Endothelial cell (in vitro differentiated cells): ENCODE data around the gene SCD5. TPM values are rescaled to one million over a fixed set of nuclear protein-coding genes. Genes with fewer than 3 reads are reported as not detected.

Experiments used
- DNase-seq: peaks from one replicate; pipeline ENCODE4 v3.0.0; 2021; ENCODE audit warnings: low spot score
- H3K27ac Mint-ChIP-seq: one replicate; pipeline ENCODE4 v1.8.0; 2021; ENCODE audit warnings: mixed read lengths, inconsistent platforms; ENCODE audit not compliant: unreplicated experiment
- H3K27me3 Mint-ChIP-seq: one replicate; pipeline ENCODE4 v1.8.0; 2021; ENCODE audit warnings: mild to moderate bottlenecking, moderate library complexity, mixed read lengths, inconsistent platforms; ENCODE audit not compliant: unreplicated experiment
- H3K36me3 Mint-ChIP-seq: one replicate; pipeline ENCODE4 v1.8.0; 2021; ENCODE audit warnings: mild to moderate bottlenecking, low read depth, mixed read lengths, inconsistent platforms; ENCODE audit not compliant: unreplicated experiment
- H3K4me1 Mint-ChIP-seq: one replicate; pipeline ENCODE4 v1.8.0; 2021; ENCODE audit warnings: mild to moderate bottlenecking, mixed read lengths, inconsistent platforms; ENCODE audit not compliant: unreplicated experiment
- H3K4me3 Mint-ChIP-seq: one replicate; pipeline ENCODE4 v1.8.0; 2021; ENCODE audit warnings: mild to moderate bottlenecking, mixed read lengths, inconsistent platforms; ENCODE audit not compliant: unreplicated experiment
- H3K9me3 Mint-ChIP-seq: one replicate; pipeline ENCODE4 v1.8.0; 2021; ENCODE audit warnings: mixed read lengths, inconsistent platforms; ENCODE audit not compliant: unreplicated experiment
- CTCF ChIP-seq: fragments of 200-600 bp; sonication (generic); IDR thresholded peaks from one replicate; pipeline ENCODE4 v1.5.0; 2021; ENCODE audit warnings: antibody characterized with exemption; ENCODE audit not compliant: unreplicated experiment
- total RNA-seq: library from RNA; stranded (reverse); fragmentation: NEBNext Ultra II Directional; extraction: Animal tissue kit (Norgen Biotek cat#: 25700); gene quantifications from one replicate; pipeline ENCODE4 v1.2.1, GENCODE V29; 2021; ENCODE audit not compliant: unreplicated experiment

SCD5 gene
- total RNA-seq, 1 donor from 2014 or later, result 0.38 TPM

- DNase-seq, result no peak
- no peak overlapping the region for H3K27ac Mint-ChIP-seq
- peaks cover 8% of the 10 kb centered on the region for H3K4me1 Mint-ChIP-seq
- TF ChIP-seq CTCF, result no peak
- H3K27me3 Mint-ChIP-seq, result peaks cover 12% of the 10 kb centered on the region
- no peak overlapping the region for H3K4me3 Mint-ChIP-seq
- no peaks in the 10 kb centered on the region for H3K36me3 Mint-ChIP-seq
- no peaks in the 10 kb centered on the region for H3K9me3 Mint-ChIP-seq
Observed at GRCh38 chr4:82803746-82804145, 5.2 kb upstream of the SCD5 start.

- no peak for TF ChIP-seq CTCF
- Mint-ChIP-seq H3K4me1 (peaks cover 8% of the 10 kb centered on the region), H3K27ac (no peak overlapping the region), H3K36me3 (no peaks in the 10 kb centered on the region), H3K27me3 (peaks cover 12% of the 10 kb centered on the region), H3K9me3 (no peaks in the 10 kb centered on the region), H3K4me3 (no peak overlapping the region)
- DNase-seq, result no peak
Observed at GRCh38 chr4:82802911-82803310, 4.3 kb upstream of the SCD5 start.

- Mint-ChIP-seq H3K27me3 (peaks cover 17% of the 10 kb centered on the region), H3K9me3 (no peaks in the 10 kb centered on the region), H3K4me3 (no peak overlapping the region), H3K4me1 (peaks cover 11% of the 10 kb centered on the region), H3K36me3 (no peaks in the 10 kb centered on the region), H3K27ac (no peak overlapping the region)
- no peak for DNase-seq
- no peak for TF ChIP-seq CTCF
Observed at GRCh38 chr4:82801910-82802521, 3.4 kb upstream of the SCD5 start.

- Mint-ChIP-seq H3K27me3 (peaks cover 29% of the 10 kb centered on the region), H3K4me3 (peak overlapping the region; percentile 84), H3K4me1 (peaks cover 16% of the 10 kb centered on the region), H3K36me3 (no peaks in the 10 kb centered on the region), H3K9me3 (no peaks in the 10 kb centered on the region), H3K27ac (no peak overlapping the region)
- DNase-seq, result no peak
- no peak for TF ChIP-seq CTCF
Observed at GRCh38 chr4:82799006-82799881, 648 bp upstream of the SCD5 start.
